HG03571 (cell line): Measurements from ENCODE around the gene NBAS.

Experiments used
- ATAC-seq: cut with Tn5 transposase; IDR thresholded peaks from one replicate; pipeline ENCODE4 v1.9.1; 2021; ENCODE audit not compliant: unreplicated experiment

Gene NBAS

DNA sequence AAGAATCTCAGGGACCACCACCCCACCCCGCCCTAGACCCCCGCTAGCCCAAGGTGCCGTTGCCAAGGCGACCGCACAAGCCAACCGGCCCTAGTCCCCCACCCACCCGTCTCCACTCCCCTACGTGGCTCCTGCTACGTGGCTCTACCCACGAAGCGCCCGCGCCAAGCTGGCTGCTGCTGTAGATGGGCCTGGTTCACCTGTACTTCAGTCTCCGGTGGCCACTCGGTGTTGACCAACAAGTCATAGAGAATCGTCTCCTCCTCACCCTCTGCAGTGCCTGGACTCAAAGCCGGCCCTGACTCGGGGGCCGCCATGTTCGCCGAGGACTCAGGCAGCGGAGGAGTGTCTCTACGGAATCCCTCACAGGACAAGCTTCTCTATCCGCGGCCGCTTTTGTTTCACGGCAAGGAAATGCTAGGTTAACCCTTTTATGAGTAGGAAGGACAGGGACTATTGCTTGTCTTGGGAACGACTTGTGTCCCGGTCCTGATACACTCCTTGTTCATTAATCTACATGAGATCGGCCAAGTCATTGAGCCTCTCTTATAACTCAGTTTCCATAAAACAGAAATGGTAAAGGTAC, at the start of gene NBAS:
NBAS (minus strand) TSS at position 347 of the 586 bp plus-strand sequence; CDS start at position 317, 30 bp downstream.
- ATAC-seq, result peak; percentile 90

DNA sequence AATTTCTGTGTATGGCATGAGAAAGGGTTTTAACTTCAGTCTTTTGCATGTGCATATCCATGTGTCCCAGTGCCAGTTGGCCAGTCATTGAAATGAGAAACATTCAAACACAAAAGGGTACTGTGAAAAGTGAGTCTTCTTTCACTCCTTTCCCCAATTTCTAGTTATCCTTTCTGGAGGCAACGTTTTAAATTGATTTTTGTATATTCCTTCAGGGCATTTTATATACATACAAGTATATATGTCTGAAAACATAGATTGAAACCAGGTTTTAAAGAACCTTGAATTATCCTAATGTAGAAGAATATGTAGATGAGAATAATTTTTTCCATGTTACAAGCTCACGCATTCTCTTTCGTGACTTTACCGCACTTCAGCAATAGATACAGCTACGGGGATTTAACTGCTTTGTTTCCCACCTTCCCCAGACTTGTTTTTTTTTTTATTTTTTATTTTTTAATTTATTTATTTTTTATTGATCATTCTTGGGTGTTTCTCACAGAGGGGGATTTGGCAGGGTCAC, 49.4 kb upstream of the NBAS start:
- ATAC-seq, result no peak

DNA sequence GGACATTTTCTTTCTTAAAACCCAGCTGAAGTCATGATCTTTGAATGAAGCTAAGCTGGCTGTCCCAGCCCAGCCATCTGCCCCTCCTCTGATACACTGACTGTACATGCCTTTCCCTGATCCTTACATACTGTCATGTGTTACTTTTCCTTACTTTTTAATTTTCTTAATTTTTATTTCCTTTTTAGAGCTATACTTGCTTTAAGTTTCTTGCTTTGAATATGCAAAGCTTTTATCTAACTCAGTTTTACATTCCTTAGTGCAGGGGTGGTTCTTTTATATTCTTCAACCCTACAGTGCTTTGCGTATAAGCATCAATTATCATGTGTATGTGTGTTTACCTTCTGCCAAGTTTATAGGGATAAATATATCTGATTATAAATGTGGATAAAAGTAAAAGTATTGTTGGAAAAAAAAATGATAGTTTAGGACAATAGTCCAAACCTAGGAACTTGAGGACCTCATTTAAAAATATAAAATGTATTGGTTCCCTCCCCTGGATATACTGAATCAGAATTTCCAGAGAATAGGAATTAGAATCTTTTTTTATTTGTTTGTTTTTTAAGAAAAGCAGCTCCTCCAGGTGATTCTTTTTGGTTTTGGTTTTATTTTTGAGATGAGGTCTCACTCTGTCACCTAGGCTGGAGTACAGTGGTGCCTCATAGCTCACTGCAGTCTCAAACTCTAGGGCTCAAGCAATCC, 48.4 kb upstream of the NBAS start:
- ATAC-seq, result no peak

GRCh38 chr2:15608392-15608761, 47.2 kb upstream of the NBAS start:
- ATAC-seq, result no peak

DNA sequence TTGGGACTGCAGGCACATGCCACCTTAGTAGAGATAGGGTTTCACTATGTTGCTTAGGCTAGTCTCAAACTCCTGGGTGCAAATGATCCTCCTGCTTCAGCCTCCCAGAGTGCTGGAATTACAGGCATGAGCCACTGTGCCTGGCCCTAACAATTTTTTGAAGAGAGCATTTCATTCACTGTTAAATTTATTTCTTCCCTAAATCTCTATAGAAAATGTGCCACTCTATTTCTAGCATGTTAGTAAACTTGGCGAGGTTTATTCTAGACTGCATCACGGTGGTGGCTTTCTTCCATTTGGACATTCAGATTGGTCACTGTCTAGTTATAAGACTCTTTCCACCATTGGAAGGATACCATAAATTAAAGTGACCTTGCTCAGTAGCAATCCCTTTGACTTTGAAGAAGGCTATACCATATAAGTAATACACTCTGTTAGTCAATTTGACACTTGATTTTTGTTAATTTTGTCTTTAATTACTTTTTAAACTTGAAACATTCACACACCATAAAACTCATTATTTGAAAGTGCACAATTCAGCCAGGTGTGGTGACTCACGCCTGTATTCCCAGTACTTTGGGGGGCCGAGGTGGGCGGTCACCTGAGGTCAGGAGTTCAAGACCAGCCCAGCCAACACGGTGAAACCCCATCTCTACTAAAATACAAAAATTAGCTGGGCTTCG, 46.7 kb upstream of the NBAS start:
- no peak for ATAC-seq

DNA sequence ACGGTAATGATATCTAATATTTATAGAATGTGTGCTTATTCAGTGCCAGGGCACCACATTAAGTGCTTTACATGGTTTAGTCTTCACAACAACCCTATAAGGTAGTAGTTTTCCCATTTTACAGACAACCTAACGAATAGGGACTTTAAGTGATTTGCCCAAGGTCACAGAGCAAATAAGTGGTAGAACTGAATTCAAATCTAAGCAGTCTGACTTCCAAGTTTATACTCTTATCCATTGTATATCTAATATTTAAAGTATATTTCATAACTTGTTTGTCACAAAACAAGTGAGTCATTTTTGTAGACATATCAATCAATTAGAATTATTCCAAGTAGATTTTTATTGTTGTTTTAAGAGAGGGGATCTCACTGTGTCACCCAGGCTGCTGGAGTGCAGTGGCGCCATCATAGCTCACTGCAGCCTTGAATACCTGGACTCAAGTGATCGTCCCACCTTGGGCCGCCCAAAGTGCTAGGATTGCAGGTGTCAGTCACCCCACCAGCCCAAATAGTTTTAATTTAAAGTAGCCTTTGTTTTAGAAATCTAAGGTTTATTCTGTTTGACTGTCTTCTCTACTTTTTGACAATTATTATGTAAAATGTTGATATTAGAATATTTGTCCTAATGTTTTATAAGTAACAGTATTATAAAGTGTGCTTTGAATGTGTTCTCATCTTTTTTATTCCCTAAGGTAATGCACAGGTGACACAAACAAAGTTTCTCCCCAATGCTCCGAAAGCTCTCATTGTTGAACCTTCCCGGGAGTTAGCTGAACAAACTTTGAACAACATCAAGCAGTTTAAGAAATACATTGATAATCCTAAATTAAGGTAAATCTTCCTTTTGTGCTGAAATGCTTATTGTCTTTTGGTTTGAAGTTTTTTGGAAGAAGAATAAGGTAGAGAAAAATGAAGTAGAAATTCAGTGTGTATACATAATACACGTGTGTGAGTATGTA, 45.6 kb upstream of the NBAS start:
- no peak for ATAC-seq

- ATAC-seq, result no peak
Observed at GRCh38 chr2:15605721-15606120, 44.6 kb upstream of the NBAS start.

- no peak for ATAC-seq
Observed at GRCh38 chr2:15603948-15604347, 42.8 kb upstream of the NBAS start.

GRCh38 chr2:15603044-15603765, 42.1 kb upstream of the NBAS start:
- no peak for ATAC-seq

GRCh38 chr2:15602393-15602792, 41.3 kb upstream of the NBAS start:
- no peak for ATAC-seq

DNA sequence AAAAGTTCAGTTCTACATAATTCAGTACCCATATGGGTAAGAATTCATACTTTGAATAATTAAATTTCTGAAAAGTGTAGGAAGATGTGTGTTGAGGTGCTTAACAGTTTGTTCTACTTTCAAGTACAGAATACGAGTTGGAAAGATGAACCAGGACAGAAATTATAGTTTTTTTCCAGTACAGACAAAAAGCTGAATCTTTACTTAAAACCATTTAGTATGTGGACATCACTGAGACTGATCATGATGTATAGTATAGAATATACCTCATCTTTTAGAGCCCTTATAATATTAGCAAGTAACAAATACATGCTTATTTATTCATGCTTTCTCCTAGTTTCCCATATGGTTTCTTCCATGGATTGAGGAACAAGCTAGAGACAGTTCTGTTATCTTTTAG, 40.5 kb upstream of the NBAS start:
- no peak for ATAC-seq

GRCh38 chr2:15599994-15600393, 38.9 kb upstream of the NBAS start:
- ATAC-seq, result no peak

GRCh38 chr2:15596968-15597367, 35.8 kb upstream of the NBAS start:
- ATAC-seq, result no peak

DNA sequence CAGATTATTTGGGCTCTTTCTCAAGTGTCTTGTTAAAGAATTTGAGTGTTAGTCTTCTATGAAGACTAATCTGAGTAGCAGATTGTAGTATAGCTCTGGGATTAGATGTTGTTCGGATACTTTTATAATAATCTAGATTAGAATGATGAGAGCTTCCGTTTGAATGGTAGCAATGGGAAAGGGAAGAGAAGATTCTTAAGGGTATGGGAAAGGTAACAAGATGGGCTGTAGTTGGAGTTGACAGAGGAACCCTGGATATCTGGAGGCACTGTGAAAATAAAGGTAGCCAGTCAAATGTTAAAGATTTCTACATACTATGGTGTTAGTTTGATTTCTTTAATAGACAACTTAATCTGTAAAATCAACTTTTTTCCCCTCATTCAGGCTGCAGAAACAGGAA, 35.2 kb upstream of the NBAS start:
- no peak for ATAC-seq

DNA sequence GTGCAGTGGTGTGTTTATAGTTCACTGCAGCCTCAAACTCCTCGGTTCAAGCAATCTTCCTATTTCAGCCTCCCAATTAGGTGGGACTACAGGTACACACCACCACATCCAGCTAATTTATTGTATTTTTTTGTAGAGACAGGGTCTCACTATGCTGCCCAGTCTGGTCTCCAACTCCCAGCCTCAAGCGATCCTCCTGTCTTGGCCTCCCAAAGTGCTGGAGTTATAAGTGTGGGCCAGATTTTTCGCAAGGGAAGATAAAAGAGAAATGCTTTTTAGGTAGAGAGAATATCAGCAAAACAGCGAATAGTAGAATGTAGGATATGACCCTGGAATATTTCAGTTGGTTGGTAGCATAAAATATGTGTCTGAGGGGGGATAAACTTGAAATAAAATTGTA, 34.8 kb upstream of the NBAS start:
- ATAC-seq, result no peak

- no peak for ATAC-seq
Observed at GRCh38 chr2:15595342-15595905, 34.3 kb upstream of the NBAS start.

DNA sequence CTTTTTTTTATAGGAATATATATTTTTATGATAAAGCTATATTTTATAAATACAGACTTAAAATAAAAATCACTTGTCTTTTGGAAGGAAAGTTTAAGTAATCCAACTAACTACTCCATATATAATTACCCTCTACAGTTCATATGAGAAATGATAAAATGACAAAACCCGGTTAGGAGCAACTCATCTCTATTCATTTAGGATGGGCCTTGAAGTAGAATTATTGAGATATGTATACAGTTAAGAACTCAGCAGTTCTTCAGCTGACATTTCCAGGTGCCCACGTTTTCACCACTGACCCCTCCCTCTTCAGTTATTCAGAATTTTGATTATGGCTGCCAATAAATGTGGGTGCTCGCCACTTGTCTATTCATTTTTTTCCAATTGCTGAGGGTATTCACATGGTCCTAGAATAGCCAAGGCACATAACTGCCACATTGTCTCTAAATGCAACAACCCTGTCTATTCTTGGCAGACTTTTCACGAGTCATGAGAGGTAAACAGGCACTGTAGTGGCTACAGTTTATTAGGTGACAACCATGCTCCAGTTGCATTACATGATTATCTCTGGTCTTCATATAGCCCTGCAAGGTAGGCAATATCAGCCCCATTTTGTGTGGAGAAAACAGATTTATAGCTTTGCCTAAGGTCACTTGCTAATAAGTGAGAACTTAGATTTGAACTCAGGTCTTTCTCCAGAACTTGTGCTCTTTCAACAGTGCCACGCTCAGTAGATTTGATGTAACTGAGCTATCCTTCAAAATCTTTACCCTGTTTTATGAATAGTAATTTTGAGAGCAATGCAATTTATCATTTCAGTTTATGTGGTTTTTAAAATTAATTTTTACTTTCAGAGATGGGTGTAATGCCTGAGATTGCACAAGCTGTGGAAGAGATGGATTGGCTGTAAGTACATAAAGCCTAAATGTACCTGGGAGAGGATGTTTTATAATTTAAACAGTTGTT, 33.4 kb upstream of the NBAS start:
- ATAC-seq, result no peak

- ATAC-seq, result no peak
Observed at GRCh38 chr2:15593327-15593705, 32.2 kb upstream of the NBAS start.
